Stimulated activated CD4-positive, alpha-beta T cell treated with anti-CD3 and anti-CD28 coated beads, TNF-alpha, amount 100 ng/mL, for 4 hours (primary cell): ENCODE results near the gene ZCCHC17.
A peak's percentile ranks its signal among the peaks of the same experiment; 100 is the strongest.
"Not testable (repeated sequence)": the region's sequence is repeated elsewhere in the genome, so short reads cannot be mapped to it uniquely, and the experiment has no call there.

ENCODE experiments used
- DNase-seq, 3 experiments: peaks; one replicate each; pipeline ENCODE4 v3.0.0-alpha.2; 2020; ENCODE audit warnings: low read depth in 3 of 3

Gene ZCCHC17, protein sequence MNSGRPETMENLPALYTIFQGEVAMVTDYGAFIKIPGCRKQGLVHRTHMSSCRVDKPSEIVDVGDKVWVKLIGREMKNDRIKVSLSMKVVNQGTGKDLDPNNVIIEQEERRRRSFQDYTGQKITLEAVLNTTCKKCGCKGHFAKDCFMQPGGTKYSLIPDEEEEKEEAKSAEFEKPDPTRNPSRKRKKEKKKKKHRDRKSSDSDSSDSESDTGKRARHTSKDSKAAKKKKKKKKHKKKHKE

DNA sequence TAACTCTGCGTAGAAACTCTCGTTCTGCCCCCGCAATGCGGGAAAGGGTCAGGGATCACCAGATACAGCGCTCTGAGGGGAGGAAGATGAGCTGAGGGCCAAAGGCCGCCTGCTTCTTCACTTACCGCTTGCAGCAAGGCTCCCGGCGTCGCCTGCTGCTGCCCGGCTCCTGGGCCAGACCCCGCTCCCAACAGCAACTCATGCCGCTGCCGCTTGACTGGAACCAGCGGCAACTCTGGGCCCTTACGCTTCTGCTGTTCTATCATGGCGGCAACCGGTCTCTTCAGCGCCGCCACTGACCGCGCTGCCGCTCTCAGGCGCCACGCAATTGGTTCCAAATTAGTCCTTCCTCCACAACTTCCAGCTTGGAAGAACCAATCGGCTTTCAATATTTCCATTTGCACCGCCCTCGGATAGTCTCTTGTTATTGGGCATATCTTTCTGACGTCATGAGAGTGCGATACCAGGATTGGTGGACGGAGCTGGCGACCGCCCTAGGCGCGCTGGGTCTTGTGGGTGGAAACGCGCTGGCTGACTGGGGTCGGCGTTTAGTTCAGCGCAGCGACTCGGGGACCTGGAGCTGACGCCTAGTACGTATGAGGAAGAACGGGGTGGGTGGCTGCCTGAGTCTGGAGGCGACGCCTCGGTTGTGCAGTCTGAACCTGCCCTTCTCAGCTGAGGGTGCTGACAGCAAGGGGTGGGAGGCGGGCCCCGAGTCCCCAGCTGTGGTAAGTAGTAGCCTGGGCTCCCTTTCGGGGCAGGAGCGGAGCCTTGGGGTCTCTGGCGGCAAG lies at the start of gene ZCCHC17, which contains the start of gene SNRNP40:
Gene ZCCHC17, plus strand, starts transcription at position 547 of the 791 bp plus-strand sequence. CDS start 13,067 bp downstream, outside the sequence.
Gene SNRNP40, minus strand, starts transcription at position 303 of the 791 bp plus-strand sequence. Its CDS starts 37 bp downstream, at position 266.
- DNase-seq, result peak; percentile 68 to 91 (median 86)

DNA sequence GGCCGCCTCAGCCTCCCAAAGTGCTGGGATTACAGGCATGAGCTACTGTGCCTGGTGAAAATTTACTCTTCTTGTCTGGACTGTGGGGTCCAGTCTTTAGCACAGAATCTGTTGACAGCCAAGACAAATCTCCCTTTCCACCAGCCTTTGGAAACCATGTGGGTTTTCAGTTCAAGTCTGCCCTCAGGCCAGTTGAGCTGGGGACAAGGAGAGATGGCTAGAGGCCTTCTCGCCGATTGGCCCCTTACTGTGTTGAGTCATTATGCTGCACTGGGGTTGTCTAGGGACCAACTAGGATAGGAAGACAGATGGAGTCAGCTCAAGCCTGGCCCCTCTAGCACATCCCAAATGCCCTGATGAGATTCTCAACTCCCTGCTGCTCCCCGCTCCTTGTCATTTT lies 48.6 kb upstream of the ZCCHC17 start:
- DNase-seq, result no peak

DNA sequence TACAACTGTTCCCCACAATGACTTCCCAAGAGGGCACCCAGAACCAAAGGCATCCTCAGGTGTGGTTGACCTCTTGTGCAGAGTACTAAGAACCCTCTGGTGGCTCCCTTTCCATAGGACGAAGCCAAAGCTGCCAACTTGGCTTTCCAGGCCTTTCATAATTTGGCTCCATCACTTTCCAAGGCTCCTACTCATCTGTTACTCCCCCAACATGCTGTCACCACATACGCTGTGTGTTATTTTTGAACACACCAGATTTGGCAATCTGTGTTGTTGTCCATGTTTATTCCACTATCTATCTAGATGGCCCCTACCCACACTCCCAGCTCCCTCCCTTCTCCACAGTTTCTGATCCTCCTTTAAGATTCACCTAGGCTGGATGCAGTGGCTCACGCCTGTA lies 47.0 kb upstream of the ZCCHC17 start:
- DNase-seq, result no peak

DNA sequence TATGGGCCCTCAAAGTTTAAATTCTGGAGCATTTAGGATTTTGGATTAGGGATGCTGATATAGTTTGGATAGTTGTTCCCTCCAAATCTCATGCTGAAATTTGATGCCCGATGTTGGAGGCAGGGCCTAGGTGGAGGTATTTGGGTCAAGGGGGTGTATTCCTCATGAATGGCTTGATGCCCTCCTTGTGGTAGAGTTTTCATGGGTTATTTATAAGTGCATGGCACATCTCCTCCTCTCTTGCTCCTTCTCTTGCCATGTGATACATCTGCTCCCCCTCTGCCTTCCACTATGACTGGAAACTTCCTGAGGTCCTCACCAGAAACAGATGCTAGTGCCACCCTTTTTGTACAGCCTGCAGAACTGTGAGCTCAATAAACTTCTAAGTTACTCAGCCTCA lies 39.6 kb upstream of the ZCCHC17 start:
- DNase-seq, result no peak

DNA sequence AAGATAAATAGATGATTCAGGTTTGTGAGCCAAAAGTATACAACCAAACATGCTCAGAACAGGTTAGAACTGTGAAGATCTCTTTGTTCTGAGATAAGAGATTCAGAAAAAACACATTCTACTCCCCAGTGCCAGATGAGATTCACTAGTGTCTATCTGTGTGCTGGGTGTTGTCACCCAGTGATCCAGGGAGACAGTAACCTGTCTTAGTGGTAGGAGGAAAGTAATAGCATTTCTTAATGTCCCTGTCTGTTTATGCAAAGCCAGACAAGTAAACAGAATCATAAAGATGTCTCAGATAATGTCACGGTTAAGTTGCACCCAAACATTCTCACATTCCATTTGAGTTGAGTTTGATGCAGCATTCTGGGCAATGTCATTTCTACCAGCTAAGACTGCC lies 38.3 kb upstream of the ZCCHC17 start:
- no peak for DNase-seq

DNA sequence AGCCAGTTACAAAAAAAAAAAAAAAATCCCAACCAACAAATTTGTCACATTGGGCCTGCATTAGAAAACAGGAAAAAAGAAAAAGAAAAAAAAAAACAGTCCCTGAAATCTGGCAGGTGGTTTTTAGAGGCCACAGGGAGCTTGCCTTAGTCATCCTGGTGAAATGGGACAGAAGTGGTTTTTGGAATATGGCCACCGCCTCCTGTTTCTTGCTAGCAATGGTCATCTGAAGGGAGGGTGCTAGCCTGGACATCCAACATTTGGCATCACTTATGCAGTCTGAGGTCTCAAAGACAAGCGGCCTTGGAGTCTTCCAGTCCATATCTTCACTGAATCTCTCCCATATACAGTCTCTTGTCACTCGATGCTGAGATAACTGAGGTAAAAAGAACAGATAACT lies 37.1 kb upstream of the ZCCHC17 start:
- no peak for DNase-seq

DNA sequence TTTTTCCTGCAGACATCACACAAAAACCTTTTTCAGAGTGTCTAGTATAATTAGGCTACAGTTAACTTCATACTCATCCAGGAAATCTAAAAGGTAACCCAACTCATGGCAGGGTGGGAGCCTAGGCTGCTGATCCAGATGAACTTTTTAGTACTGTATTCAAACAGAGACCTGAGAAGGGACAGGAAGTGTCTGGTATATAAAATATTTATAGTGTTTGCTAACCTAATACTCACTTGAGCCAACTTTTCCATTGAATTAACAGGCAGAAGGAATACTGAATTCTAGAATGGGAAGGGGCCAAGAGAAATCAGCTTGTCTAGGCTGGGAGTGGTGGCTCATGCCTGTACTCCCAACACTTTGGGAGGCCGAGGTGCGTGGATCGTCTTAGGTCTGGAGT lies 34.9 kb upstream of the ZCCHC17 start:
- no peak for DNase-seq

DNA sequence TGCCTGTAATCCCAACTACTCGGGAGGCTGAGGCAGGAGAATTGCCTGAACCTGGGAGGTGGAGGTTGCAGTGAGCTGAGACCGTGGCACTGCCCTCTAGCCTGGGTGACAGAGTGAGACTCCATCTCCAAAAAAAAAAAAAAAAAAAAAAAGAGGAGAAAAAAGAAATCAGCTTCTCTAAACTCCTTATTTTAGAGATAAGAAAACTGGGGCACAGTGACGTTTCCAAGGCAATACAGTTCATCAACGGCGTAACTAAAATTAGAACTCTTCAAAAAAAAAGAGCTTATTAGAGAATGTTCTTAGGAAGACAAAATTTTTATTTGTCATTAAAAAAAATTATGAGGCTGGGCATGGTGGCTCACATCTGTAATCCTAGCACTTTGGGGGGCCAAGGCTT lies 34.4 kb upstream of the ZCCHC17 start:
- DNase-seq, result not testable (repeated sequence)

DNA sequence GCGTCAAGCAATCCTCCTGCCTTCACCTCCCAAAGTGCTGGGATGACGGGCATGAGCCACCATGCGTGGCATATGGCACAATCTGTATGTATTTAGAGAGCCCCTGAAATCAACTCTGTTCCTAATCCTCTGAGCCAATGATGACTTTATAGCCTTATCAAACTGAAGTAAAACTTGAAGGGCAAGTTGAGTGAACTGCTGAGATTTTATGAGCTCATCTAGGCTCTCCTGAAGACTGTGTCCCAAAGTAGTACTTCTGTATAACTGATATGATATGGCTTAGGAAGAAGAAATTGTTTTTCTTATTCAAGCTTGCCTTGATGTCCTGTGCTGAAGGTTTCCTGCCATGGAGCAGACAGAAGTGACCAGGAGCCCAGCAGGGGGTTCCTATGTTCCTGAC lies 33.4 kb upstream of the ZCCHC17 start:
- DNase-seq, result no peak

DNA sequence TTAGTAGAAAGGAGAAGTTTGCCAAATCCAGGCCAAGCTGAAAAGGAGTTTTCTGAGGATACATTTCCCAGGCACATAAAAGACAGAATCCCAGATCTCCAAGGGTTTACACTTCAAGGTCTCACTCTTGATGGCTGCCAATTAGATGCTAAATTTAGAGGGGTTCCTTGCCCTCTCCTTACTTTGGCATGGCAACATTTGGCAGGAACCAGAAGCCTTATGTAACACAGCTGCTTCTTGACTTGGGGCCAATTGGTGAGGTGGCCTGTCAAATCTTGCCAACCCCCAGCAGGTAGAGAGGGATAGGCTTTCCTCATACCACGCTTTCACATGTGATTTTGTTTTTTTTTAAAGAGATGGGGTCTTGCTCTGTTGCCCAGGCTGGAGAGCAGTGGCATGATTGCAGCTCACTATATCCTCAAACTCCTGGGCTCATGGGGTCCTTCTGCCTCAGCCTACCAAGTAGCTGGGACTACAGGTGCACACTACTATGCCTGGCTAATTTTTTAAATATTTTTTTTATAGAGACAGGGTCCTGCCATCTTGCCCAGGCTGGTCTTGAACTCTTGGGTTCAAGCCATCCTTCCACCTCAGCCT lies 31.9 kb upstream of the ZCCHC17 start:
- DNase-seq, result no peak

DNA sequence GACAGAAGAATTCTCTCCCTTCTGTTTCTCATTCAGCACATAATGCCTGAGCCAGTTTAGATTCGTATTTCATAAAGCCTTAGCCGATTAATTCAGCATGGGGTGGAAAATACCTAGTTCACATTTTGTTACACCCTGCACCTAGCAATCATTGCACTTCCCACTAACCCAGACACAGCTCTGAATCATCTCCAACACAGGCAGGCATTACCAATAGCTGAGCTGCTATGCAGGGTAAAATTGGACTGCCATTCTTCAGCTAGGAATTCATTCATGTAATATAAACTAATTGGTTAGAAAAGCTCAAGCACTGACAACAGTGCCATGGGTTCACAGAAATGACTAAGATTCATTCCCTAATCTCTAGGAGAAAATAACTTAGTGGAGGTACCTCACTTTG lies 30.3 kb upstream of the ZCCHC17 start:
- no peak for DNase-seq

DNA sequence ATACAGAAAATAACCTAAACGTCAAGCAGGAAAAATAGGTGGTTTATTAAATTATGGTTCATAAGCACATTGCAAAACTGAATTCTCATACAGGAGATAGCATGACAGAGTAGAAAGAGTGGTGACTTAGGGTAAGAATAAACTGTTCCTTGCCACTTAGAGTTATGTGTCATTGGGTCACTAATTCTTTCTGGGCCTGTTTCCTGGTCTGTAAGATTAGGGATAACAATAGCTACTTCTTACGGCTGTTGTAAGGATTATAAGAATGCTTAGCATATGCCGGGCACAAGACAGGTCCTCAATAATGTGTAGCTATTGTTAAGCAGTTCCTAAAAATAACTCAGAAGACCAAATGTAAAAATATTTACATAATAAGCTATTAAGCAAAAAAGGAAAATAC lies 24.5 kb upstream of the ZCCHC17 start:
- DNase-seq, result no peak

DNA sequence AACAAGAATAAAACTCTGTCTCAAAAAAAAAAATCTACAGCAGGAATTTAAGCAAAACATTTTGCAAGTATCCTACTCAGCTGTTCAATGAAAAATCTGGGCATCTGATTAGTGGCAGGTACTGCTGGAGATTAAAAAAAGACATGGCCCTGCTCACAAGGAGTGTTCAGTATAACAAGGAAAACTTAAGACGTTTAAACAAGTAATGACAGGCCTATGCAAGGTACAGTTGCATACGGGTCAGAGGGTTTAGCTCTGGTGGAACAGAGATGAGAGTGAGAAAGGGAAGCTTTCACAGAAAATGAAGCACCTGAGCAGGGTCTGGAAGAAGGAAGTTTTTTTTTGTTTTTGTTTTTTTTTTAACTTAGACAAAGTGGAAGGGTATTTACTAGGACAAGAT lies 23.2 kb upstream of the ZCCHC17 start:
- no peak for DNase-seq

DNA sequence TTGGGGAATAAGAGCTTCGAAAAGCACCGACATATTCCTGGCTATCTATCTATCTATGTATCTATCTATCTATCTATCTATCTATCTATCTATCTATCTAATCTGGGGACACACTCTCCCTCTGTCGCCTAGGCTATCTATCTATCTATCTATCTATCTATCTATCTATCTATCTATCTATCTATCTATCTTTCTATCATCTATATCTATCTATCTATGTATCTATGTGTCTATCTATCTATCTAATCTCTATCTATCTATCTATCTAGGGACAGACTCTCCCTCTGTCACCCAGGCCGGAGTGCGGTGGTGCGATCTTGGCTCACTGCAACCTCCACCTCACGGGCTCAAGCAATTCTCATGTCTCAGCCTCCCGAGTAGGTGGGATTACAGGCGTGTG lies 14.4 kb upstream of the ZCCHC17 start:
- DNase-seq, result not testable (repeated sequence)

DNA sequence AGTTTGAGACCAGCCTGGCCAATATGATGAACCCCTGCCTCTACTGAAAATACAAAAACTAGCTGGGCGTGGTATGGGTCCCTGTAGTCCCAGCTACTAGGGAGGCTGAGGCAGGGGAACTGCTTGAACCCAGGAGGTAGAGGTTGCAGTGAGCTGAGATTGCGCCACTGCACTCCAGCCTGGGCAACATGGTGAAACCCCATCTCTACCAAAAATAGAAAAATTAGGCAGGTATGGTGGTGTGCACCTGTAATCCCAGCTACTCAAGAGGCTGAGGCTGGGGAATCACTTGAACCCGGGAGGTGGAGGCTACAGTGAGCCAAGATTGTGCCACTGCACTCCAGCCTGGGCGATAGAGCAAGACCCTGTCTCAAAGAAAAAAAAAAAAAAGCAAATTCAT lies 9.0 kb upstream of the ZCCHC17 start:
- not testable (repeated sequence) for DNase-seq

DNA sequence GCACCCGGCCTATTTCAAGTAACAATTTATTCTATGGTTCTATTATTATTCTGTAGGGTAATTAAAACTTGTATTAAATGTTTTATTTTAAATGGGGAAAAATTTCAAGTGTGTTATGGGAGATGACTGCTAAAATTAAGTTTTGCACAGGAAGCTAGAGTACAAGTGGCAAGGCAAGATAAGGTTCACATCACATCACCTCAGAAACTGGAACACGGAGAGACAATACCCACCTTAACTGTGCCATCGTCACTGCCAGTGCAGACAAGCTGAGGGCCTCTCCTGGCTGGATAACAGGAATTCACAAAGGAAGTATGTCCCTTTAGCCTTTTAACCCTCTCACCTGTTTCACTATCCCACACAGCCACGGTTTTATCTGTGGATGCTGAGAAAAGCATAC lies 7.8 kb upstream of the ZCCHC17 start:
- DNase-seq, result no peak

DNA sequence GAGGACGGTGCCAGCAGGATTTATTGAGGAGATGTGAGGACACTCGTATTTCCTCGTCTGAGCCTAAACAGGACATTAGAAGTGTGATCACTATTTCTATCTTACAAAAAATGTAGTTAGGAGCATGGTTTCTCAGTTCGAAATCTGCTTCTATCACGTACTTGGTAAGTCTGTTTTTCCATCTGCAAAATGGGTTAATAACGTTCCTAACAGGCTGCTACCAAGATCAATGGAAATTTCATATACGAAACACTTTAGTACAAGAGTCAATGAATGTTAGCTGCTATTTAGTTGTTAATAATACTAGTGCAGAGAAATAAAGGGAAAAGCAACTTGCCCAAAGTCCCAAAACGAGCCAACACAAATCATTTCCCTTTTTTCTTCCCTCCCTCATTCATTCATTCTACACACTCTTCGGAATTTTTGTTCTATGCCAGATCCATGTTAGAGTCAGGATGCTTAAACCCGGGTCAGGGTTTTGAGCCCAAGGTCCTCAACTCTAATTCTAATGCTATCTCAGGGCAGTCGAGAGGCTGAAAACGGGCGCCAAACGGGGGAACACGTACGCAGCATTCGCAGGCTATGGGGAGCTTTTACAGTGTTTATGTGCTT lies 852 bp upstream of the ZCCHC17 start:
- no peak for DNase-seq

DNA sequence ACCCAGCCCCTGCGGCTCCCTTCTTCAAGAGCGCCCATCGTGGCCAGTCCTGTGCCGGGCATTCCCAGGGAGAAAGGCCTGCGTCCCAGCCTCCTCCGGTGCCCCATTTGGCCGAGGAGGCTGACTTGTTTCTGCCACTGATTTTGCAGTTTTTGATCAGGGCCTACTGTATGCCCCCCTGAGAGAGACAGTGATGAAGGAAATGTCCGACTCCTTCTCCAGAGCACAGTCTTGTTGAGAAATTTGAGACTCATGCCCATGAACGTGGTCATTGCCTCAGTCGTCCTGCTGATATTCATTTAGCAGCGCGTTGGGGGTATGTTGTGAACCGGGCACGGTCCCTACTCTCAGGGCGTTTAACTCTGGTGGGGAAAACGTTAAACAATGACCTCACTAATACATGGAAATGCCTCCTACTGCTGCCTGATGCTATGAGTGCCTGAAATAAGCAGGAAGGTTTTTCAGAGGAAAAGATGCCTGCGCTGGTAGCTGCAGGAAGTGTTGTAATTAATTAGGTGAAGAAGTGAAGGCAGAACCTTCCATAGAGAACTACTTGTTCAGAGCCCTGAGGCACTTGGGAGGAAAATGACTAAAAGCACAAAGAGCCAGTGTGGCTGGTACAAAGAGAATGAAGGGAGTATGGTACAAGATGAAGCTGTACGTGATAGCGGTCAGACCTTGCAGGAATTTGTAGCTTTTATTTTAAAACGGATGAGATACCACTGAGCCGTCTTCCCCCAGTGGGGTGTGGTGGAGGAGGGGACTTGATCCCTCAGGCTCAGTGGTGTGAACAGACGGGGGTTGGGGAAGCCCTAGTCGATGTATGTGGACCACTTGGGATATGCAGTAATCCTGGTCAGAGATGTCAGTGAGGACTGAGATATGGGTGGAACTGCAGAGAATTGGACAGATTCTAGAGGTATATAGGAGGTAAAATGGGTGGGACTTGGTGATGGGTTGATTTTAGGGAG lies 730 bp downstream of the ZCCHC17 start:
- peak in 1 of 3 experiments; percentile 2 for DNase-seq

DNA sequence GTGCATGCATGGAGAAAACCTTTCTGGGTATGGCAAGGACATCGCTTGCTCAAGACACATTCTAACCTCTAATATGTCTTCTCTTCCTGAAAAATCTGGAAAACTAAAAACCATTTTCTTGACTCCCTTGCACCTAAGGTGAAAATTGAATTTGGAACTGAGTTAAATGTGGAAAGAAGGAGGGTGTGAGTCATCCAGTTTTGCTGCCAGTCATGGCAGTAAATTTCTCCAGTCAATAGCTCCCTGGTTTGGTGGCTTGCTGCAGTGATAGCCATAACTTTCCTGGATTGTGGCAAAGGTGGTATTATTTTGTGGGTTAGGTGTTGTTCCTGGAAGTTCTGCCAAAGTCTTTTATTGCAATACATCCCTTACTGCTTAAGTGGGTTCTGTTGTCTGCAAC lies 2.5 kb downstream of the ZCCHC17 start:
- DNase-seq, result no peak

DNA sequence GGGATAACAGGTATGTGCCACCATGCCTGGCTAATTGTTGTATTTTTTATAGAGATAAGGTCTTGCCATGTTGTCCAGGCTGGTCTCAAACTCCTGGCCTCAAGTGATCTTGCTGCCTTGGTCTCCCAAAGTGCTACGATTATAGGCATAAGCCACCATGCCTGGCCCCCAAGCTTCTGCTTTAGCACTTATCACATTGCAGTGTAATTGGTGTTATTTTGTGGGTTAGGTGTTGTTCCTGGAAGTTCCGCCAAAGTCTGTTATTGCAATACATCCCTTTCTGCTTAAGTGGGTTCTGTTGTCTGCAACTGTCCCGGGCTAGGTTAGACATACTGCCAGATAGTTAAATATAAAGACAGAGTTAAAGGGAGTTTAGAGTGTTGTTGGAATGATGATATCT lies 3.4 kb downstream of the ZCCHC17 start:
- DNase-seq, result no peak
